Thoracic aorta (tissue), 2 donors: ENCODE measurements around the gene ISCU. TPM values are rescaled to one million over a fixed set of nuclear protein-coding genes. Genes with fewer than 3 reads are reported as not detected.

Source experiments
- ATAC-seq: fragments of 150-250 bp; one replicate; pipeline ENCODE4 v1.8.0; 2017; ENCODE audit warnings: low read depth; ENCODE audit not compliant: insufficient number of reproducible peaks, low FRiP score
- DNase-seq: peaks from one replicate; pipeline ENCODE4 v3.0.0-alpha.2; 2020; ENCODE audit warnings: low spot score
- H3K27ac ChIP-seq, 2 donors: fragments of 200-600 bp; sonication (generic); 1 replicate in 1 of 2; 2 replicates in 1 of 2; pipeline ENCODE4 v1.5.1; 2016; ENCODE audit warnings: mild to moderate bottlenecking in 2 of 2, moderate library complexity in 2 of 2
- H3K27me3 ChIP-seq: fragments of 200-600 bp; sonication (generic); replicated peaks from 2 replicates; pipeline ENCODE4 v1.6.0; 2016; ENCODE audit warnings: mild to moderate bottlenecking; ENCODE audit not compliant: insufficient read depth
- H3K36me3 ChIP-seq: fragments of 200-600 bp; sonication (generic); one replicate; pipeline ENCODE4 v1.5.1; 2016
- H3K4me1 ChIP-seq, 2 donors: fragments of 200-600 bp; sonication (generic); 1 replicate in 1 of 2; 2 replicates in 1 of 2; pipeline versions ENCODE4 v1.5.1 to v1.6.0; 2016; ENCODE audit warnings: low read depth in 2 of 2, mild to moderate bottlenecking in 1 of 2; ENCODE audit not compliant: control insufficient read depth in 1 of 2
- H3K4me3 ChIP-seq: fragments of 200-600 bp; sonication (generic); 2 replicates; pipeline ENCODE4 v1.5.1; 2016; ENCODE audit warnings: mild to moderate bottlenecking
- H3K9me3 ChIP-seq: fragments of 200-600 bp; sonication (generic); 2 replicates; pipeline ENCODE4 v1.5.1; 2016
- CTCF ChIP-seq: fragments of 200-600 bp; sonication (generic); IDR thresholded peaks from one replicate; pipeline ENCODE4 v1.5.1; 2019; ENCODE audit warnings: antibody characterized with exemption
- total RNA-seq, 2 donors: library from RNA; depleted of rRNA; stranded (reverse); fragments of >200 nt; gene quantifications; one replicate each; pipeline versions ENCODE4 v1.1.0 to v1.2.3, GENCODE V29; 2016

Gene ISCU
- total RNA-seq, 2 donors from 2014 or later: 144 to 235 TPM

DNA sequence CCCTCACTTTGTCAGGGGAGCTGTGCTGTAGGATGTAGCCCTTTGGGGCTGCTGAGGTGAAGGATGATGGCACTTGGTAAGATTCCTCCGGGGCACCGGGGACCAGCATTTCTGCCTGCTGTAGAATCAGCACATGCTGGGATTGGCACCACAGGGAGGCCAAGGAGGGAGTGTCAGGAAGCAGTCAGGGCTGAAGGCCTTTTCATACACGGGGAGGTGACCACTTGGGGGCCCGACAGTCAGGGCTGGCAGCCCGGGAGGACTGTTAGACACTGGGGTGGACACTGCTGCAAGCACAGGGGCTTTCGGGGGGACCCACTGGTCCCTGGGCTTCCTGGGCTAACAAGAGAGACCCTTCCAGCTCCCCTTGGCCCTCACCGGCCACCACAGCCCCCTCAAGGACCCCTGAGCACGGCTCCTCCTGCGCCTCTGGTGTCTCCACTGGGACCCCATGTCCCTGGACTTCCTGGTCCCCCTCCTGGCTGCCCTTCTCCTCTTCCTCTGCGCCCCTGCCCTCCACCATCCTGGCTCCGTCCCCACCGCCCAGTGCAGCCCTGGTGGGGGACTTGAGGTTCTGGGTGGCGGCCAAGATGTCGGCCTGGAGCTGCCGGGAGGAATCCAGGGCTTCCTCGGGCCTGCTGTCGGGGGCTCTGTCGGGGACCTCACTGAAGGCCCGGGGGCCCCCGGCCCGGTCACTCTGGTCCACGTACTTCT lies 29.0 kb downstream of the ISCU start:
- DNase-seq (no peak), ATAC-seq (no peak)
- H3K27me3 ChIP-seq: no peaks in the 10 kb centered on the region
- no peak overlapping the region for H3K27ac ChIP-seq
- H3K36me3 ChIP-seq: no peaks in the 10 kb centered on the region
- no peaks in the 10 kb centered on the region for H3K9me3 ChIP-seq
- H3K4me1 ChIP-seq: no peaks in the 10 kb centered on the region
- no peak overlapping the region for H3K4me3 ChIP-seq
- TF ChIP-seq CTCF: no peak

- no peaks in the 10 kb centered on the region for H3K36me3 ChIP-seq
- H3K27ac ChIP-seq: no peak overlapping the region
- no peaks in the 10 kb centered on the region for H3K27me3 ChIP-seq
- no peaks in the 10 kb centered on the region for H3K9me3 ChIP-seq
- no peak for TF ChIP-seq CTCF
- H3K4me1 ChIP-seq: no peaks in the 10 kb centered on the region
- no peak for ATAC-seq
- DNase-seq: no peak
- H3K4me3 ChIP-seq: no peak overlapping the region
Measured at GRCh38 chr12:108592033-108592909, 29.9 kb downstream of the ISCU start.

DNA sequence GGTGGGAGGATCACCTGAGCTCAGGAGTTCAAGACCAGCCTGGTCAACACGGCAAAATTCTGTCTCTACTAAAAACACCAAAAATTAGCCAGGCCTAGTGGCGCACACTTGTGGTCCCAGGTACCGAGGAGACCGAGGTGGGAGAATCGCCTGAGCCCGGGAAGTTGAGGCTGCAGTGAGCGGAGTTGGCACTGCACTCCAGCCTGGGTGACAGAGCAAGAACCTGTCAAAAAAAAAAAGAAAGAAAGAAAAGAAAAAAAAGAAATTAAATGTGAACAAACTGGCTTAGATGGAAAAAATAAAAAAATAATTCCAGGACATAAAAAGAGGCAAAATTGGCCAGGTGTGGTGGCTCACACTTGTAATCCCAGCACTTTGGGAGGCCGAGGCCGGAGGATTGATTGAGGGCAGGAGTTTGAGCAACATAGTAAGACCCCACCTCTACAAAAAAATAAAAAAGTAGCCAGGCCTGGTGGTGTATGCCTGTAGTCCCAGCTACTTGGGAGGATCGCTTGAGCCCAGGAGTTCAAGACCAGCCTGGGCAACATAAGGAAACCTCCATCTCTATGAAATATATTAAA lies 32.0 kb downstream of the ISCU start:
- DNase-seq (no peak), ATAC-seq (no peak)
- no peak for TF ChIP-seq CTCF
- H3K4me3 ChIP-seq: no peak overlapping the region
- H3K36me3 ChIP-seq: no peaks in the 10 kb centered on the region
- H3K9me3 ChIP-seq: no peaks in the 10 kb centered on the region
- H3K27me3 ChIP-seq: no peaks in the 10 kb centered on the region
- H3K4me1 ChIP-seq: no peaks in the 10 kb centered on the region
- H3K27ac ChIP-seq: no peak overlapping the region

DNA sequence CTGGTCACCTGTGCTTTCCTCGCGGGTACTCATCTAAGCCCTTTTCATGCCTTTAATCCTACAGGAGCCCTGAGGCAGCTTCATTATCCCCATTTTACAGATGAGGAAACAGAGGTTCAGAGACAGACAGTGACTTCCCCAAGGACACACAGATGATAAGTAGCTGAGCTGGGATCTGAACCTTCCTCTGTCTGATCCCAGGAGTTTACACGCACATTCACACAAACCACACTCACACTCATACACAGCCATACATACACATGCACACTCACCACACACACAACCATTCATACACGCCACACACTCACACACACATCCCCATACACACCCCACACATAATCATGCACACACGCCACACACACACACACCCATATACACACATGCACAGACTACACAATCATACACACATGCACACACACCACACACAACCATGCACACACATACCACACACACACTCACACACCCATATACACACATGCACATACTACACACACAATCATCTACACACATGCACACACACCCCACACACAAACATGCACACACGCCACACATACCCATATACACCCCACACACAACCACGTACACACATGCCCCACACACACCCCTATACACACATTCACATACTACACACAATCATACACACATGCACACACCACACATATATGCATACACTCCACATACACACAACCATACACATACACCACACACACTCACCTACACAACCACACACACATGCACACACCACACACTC lies 32.7 kb downstream of the ISCU start:
- no peak for TF ChIP-seq CTCF
- DNase-seq: no peak
- Histone ChIP-seq H3K4me3 (no peak overlapping the region), H3K27me3 (no peaks in the 10 kb centered on the region), H3K9me3 (no peaks in the 10 kb centered on the region), H3K4me1 (no peaks in the 10 kb centered on the region), H3K36me3 (no peaks in the 10 kb centered on the region), H3K27ac (no peak overlapping the region)
- no peak for ATAC-seq
